DOHH2 (cell line): ENCODE data around the gene DLD.

Experiments
- EZH2phosphoT487 ChIP-seq: fragments of 200-600 bp; sonication (generic); IDR thresholded peaks from 2 replicates; pipeline ENCODE4 v1.6.1; 2017; ENCODE audit warnings: borderline replicate concordance, mild to moderate bottlenecking, antibody characterized with exemption, low read length, moderate library complexity, mixed read lengths
- TF ChIP-seq, protein P1 (sequence below): fragments of 200-600 bp; sonication (generic); IDR thresholded peaks from one replicate; pipeline ENCODE4 v1.5.1; 2014; ENCODE audit warnings: antibody characterized with exemption, mild to moderate bottlenecking, low read depth, low read length; ENCODE audit not compliant: poor library complexity, severe bottlenecking

DNA sequence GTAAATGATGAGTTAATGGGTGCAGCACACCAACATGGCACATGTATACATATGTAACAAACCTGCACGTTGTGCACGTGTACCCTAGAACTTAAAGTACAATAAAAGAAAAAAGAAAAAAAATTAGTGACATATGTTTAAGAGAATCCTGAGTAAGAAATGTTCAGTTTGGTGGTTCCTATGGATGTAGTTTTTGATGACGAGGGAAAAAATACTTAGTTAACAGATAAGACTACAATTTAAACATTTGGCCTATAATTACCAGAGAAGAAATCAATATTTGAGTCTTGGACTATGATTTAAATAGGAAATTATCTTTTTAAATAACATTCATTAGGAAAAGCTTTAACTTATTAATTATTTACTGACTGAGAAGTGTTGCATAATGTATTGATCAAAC lies 48.8 kb upstream of the DLD start:
- TF ChIP-seq, protein P1, sequence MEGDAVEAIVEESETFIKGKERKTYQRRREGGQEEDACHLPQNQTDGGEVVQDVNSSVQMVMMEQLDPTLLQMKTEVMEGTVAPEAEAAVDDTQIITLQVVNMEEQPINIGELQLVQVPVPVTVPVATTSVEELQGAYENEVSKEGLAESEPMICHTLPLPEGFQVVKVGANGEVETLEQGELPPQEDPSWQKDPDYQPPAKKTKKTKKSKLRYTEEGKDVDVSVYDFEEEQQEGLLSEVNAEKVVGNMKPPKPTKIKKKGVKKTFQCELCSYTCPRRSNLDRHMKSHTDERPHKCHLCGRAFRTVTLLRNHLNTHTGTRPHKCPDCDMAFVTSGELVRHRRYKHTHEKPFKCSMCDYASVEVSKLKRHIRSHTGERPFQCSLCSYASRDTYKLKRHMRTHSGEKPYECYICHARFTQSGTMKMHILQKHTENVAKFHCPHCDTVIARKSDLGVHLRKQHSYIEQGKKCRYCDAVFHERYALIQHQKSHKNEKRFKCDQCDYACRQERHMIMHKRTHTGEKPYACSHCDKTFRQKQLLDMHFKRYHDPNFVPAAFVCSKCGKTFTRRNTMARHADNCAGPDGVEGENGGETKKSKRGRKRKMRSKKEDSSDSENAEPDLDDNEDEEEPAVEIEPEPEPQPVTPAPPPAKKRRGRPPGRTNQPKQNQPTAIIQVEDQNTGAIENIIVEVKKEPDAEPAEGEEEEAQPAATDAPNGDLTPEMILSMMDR: no peak
- no peak for TF ChIP-seq EZH2phosphoT487
